ENCODE data around the gene KCNIP1.

KCNIP1 gene

GRCh38 chr5:170571281-170571731, 67.5 kb downstream of the KCNIP1 start:
- no peak for DNase-seq

DNA sequence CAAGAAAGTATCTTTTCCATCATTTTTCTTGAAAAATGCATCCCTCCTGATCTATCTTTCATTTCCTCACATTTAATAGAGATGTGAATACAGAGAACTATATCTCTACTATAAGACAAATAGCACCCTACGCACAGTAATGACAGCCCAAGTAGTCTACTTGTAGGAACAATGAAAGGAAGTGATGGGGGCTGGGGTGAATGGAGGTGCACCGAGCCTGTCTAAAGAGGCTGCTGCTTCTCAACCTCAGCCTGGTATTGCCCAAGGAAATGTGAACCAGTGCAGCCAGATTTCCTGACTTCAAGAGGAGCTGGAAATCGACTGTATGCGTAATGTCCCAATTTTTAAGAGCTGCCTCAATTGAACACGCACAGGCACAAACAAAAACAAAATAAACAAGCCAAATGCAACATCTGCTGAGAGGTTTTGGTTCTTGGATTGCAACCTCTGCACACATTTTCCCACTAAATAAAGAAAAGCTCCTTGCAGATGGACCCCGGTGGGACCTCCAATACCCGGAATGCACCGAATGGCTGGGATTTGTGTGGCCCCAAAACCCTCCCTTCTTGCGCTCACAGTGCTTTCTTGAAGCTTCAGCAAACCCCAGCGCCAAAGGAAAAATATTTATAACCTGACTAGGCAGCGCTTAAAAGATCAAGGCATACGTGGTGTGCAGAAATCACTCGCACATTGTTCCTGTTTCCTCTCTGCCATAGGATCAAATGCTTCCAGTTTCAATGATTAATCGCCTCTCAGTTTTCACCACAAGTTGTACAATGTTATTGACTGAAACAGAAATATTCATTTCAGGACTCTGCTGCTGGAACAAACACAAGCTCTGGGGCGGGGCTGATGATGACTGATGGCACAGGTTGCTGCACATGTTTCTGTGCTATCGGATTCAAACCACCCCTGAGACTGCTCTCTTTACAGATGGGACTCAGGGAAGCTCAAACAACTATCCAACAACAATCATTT, 68.3 kb downstream of the KCNIP1 start:
- no peak for DNase-seq

DNA sequence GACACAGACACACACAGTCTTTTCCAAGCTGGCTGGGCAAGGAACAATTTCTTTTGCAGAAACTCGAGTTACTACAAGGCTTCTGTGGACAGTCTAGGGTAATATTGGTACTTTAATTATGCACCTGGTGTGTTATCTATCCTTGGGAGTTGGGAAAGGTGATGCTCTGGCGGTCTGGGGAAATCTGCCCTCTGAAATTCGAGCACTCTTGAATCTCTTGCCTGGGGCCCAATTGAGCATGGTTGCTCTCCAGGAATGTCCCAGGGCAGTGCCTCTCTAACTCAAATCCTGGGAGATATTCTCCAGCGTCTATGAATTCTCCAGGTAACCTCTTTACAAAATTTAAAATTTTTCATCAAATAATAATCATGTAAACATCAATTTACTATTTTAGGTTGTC, 69.3 kb downstream of the KCNIP1 start:
- DNase-seq, result no peak

- DNase-seq, result no peak
Observed at GRCh38 chr5:170573660-170574059, 69.8 kb downstream of the KCNIP1 start.

DNA sequence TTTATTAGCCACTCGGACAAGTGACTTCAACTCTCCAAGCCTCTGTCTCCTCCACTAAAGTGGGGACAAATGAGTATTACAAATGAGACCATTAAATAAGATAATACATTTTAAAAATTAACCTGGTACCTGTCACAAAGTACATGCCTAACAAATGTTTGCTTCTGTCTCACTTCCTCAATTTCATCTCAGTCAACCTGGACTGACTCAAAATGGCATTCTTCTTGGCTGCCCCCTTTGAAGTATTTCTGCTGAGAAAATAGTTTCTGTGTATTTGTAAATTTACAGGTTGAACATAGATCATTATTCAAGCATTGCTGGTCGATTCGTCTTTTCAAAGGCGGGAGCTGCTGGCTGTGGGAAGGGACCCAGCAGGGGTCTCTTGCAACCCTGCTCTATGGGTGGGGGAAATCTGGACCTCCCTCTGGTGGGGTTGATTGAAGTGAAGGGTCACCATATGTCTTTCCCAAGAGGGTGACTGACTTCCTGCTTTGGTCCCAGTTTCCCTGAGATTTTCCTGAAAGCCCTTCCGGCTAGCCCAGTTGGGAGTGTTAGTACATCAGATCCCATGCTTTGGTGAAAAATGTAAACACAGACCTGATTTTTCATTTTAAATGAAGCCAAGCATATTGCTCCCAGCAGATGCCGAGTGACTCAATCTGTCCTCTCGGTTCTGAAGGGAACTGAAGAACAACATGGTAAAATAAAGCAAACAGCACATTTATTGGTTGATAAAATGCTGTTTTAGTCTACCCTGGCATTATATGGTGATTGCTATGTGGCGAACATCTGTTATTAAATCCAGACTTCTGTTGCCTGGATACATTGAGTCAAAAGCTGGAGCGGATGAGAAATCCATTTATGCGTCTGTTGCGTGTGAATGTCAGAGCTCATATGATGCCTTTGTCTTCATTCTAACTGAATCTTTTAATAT, 73.0 kb downstream of the KCNIP1 start:
- no peak for DNase-seq

GRCh38 chr5:170579601-170580000, 75.8 kb downstream of the KCNIP1 start:
- no peak for DNase-seq

- DNase-seq, result no peak
Observed at GRCh38 chr5:170581211-170581610, 77.4 kb downstream of the KCNIP1 start.

DNA sequence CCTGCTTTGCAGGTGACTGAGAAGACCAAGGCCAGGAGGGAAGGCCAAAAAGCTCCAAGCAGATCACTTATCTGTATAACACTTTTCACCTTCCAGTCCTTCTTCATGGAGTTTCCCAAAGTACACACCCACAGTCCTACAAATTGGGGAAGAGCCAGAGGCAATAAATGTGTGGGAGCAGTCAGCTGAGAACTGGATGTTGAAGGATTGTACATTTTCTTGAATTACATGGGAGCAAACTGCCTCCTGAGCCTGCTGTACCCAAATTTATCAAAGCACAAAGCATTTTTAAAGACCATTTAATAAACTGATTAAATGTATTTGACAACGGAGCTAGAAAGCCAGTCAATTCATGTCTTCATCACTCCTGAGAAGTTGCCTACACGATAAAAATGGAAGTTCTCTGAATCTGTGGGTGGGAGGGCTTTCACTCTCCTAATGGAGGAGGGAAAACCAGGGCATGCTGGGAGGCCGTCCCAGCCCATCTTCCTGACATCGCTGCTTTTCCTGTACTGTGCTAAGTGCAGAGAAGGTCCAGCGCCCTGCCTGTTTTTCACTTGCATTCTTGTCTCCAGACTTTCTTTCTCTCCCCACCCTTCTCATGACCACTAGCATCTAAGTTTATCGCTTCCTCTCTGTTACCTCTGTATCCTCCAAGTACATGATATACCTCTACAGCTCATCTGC, 79.0 kb downstream of the KCNIP1 start:
- no peak for DNase-seq

DNA sequence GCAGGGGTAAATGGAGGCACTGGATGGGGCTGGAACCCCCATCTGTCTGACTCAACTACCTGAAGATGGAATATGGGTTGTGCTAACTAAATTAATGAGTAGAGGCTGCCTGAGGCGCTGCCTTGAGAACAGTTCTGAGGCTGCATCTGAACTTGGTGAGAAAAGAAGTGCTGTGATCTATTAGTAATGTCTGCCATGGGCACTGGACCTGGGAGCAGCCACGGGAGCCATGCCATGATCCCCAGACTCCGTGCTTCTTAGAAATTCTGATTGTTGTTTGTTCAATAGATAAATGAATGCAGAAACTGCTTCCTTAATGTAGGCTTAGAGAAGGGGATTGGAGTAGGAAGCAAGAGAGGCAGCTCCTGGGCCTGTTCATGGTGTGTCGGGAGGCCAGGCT, 80.2 kb downstream of the KCNIP1 start:
- DNase-seq, result no peak

GRCh38 chr5:170584450-170585058, 80.7 kb downstream of the KCNIP1 start:
- DNase-seq, result no peak

- DNase-seq, result no peak
Observed at GRCh38 chr5:170585273-170585948, 81.6 kb downstream of the KCNIP1 start.

GRCh38 chr5:170587808-170588207, 84.0 kb downstream of the KCNIP1 start:
- no peak for DNase-seq

DNA sequence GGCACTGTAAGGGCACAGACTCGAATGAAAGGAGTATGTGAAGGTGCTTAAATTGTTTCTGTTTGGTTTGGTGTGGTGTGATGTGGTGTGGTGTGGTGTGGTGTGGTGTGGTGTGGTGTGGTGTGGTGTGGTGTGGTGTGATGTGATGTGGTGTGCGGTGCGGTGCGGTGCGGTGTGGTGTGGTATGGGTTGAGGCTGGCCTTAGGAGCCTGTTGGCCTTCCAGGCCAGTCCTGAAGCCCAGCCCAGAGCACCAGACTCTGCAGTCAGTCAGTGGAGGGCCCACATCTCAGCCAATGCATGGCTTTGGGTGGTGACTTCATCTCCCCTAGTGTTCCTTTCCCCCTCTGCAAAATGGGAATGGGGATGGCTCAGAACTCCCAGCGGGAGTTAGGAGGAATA, 85.8 kb downstream of the KCNIP1 start:
- DNase-seq, result no peak

- DNase-seq, result no peak
Observed at GRCh38 chr5:170590566-170590965, 86.7 kb downstream of the KCNIP1 start.

DNA sequence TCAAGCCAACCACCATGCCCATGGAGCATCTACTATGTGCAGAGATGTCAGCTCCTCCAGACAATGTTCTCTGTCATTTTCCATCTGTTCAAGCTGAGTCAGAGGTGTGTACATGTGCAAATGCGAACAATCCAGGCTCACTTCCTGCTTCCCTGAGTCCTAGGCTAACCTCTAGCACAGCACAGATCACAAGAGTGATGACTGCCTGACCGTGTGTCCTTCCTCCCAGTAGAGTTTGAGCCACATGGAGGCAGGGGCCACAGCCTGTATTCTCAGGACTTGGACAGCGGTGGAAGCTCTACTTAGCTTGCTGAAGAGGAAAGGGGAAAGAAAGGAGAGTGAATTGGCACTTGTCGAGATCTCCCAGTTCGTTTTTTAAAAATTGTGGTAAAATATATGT, 87.2 kb downstream of the KCNIP1 start:
- DNase-seq, result no peak

DNA sequence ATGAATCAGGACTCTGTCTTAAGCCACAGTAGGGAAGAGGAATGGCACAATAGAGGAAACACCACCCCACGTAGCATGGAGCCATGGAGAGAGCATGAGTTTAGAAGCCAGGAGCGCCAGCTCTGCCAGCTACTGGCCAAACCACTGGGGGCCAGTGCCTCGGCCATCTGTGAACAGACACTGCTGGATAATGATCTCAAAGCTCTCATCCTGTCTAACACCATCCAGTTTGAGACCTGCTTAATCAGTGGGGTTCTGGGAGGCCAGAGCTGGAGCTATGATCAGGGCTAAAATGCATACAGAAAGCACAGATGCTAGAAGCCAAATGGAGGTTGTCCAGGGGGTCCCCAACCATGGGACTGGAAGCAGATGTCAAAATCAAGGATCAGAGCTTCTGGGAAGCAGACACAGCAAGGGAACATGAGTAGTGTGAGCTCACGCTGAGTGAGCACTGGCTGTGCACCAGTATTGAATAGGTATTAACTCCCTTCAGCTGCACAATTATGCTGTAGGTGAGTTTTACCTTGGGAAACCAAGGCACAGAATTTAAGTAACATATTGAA, 92.7 kb downstream of the KCNIP1 start:
- DNase-seq, result no peak

DNA sequence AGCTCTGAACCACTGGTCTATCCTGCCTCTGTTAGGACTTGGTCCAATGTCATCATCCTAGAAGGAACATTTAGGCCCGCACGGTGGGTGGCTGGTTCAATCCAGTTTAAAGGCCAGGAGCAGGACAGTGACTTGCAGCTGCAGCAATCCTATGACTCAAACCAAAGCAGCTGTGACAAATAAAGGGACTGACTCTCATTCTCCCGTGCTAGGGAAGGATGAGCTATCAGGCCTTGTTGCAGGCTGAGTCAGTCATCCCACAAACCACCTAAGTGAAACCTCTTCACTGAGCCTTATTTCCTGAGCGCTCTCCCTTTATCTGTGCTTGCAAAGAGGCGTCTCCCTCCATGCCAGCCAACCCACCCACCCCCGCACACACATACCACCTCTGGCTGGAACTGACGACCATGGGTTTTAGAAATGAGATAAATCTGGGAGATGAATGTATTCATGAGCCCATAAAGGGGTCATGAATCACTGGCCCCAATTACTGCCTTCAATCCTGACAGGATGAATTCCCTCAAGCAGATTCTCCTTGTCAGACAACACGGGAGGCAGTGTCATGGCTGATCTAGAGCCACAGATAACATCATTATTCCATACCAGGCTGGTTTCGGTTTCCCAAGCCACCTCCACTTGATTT, 93.4 kb downstream of the KCNIP1 start:
- DNase-seq, result no peak

DNA sequence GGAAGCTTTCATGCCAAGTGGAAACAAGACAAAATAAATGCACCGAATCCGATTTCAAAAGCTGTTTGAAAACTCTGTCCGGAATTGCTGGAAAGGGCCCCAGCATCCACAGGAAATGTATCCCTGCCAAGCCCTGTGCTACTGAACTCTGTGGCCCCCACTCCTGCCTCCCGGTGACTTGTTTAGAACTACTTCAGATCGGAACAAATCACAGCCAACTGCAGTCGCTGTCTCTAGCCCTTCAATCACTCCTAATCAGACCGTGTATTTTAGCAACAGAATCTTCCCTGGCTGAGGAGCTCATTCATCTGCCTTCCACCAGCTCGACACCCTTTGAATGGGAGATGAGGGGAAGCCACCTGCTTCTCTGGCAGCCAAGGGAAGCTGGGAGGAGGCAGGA, 94.1 kb downstream of the KCNIP1 start:
- no peak for DNase-seq

DNA sequence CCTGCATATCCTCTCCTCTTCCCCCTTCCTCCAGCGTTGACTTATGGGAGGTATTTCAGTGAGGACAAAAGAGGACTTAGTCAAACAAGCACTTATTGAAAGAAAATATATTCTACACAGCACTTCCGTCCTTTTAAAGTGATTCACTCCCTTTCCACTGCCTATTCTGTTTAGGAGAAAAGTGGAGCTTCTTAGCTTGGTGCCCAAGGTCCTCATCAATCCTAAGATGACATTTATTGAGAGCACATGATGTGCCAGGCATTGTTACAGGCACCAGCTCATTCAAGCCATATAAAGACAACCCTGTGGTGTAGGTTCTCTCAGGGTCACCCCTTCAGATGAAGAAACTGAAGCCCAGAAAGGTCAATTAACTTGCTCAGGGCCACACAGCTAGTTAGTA, 95.9 kb downstream of the KCNIP1 start:
- DNase-seq, result no peak

DNA sequence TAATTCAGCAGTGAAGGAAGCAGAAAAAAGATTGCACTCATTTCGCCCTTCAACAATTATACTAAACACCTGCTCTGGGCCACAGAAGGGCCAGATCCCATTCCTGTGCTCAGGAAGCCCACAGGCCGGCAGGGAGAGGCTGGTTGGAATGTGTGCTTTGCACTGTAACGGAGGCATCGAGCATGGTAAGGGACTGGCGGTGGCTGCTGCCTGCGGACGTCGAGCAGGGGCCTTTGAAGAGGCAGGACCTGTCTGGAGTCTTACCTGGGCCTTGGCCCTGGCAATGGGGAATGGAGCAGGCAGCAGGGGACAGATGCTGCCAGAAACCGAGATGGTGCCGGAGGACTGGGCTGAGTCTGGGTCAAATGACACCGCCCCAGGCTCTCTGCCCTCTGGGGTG, 97.8 kb downstream of the KCNIP1 start:
- no peak for DNase-seq

DNA sequence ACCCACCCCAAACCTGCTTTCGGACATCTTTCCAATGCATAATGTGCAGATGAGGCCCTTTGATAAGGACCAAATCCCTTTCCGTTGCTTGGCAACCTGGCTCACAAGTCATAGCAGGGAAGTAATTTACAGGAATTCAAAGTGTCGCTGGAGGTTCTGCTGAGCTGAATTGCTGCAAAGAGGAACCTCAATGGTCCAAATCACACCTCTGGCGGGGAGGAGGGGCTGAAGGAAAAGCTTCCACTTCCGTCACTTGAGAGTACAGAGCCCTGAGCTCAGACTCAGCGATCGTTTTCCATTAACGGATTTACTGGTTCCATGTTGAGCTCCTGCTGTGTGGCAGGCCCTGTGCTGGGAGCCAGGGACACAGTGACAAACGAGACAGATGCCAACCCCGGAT, 99.3 kb downstream of the KCNIP1 start:
- no peak for DNase-seq

All from NCI-H1930 (cell line).